ENCODE results near the gene RNF144B.
"Not testable (repeated sequence)": the region's sequence is repeated elsewhere in the genome, so short reads cannot be mapped to it uniquely, and the experiment has no call there.

RNF144B gene

GRCh38 chr6:18447552-18447951 is 60.4 kb downstream of the RNF144B start:
- no peak for DNase-seq

- DNase-seq, result no peak
These were observed 64.6 kb downstream of the RNF144B start for GRCh38 chr6:18451756-18452155.

GRCh38 chr6:18454446-18454845 is 67.3 kb downstream of the RNF144B start:
- DNase-seq, result no peak

GRCh38 chr6:18457065-18457737 is 70.1 kb downstream of the RNF144B start:
- DNase-seq, result no peak

- not testable (repeated sequence) for DNase-seq
These were observed 70.9 kb downstream of the RNF144B start for GRCh38 chr6:18458086-18458485.

GRCh38 chr6:18463429-18463828 is 76.3 kb downstream of the RNF144B start:
- no peak for DNase-seq

GRCh38 chr6:18464176-18464575 is 77.0 kb downstream of the RNF144B start:
- DNase-seq, result no peak

GRCh38 chr6:18465410-18466154 is 78.4 kb downstream of the RNF144B start:
- no peak for DNase-seq

- no peak for DNase-seq
These were observed 80.8 kb downstream of the RNF144B start for GRCh38 chr6:18467741-18468502.

GRCh38 chr6:18468503-18468843 is 81.3 kb downstream of the RNF144B start:
- no peak for DNase-seq

GRCh38 chr6:18469536-18469935 is 82.4 kb downstream of the RNF144B start:
- DNase-seq, result no peak

- no peak for DNase-seq
These were observed 84.2 kb downstream of the RNF144B start for GRCh38 chr6:18471232-18471964.

- DNase-seq, result no peak
These were observed 85.8 kb downstream of the RNF144B start for GRCh38 chr6:18472941-18473340.

GRCh38 chr6:18473755-18474154 is 86.6 kb downstream of the RNF144B start:
- no peak for DNase-seq

GRCh38 chr6:18477301-18477941 is 90.3 kb downstream of the RNF144B start:
- no peak for DNase-seq

GRCh38 chr6:18478610-18479009 is 91.5 kb downstream of the RNF144B start:
- DNase-seq, result no peak

GRCh38 chr6:18481870-18482269 is 94.7 kb downstream of the RNF144B start:
- no peak for DNase-seq

- DNase-seq, result no peak
These were observed 98.7 kb downstream of the RNF144B start for GRCh38 chr6:18485660-18486435.

- DNase-seq, result no peak
These were observed 100.9 kb downstream of the RNF144B start for GRCh38 chr6:18488004-18488403.

- no peak for DNase-seq
These were observed 101.5 kb downstream of the RNF144B start for GRCh38 chr6:18488526-18489270.

GRCh38 chr6:18489335-18489734 is 102.2 kb downstream of the RNF144B start:
- DNase-seq, result no peak
